ENCODE results near the gene KCNH8.
"Not testable (repeated sequence)": the region's sequence is repeated elsewhere in the genome, so short reads cannot be mapped to it uniquely, and the experiment has no call there.

The KCNH8 gene

DNA sequence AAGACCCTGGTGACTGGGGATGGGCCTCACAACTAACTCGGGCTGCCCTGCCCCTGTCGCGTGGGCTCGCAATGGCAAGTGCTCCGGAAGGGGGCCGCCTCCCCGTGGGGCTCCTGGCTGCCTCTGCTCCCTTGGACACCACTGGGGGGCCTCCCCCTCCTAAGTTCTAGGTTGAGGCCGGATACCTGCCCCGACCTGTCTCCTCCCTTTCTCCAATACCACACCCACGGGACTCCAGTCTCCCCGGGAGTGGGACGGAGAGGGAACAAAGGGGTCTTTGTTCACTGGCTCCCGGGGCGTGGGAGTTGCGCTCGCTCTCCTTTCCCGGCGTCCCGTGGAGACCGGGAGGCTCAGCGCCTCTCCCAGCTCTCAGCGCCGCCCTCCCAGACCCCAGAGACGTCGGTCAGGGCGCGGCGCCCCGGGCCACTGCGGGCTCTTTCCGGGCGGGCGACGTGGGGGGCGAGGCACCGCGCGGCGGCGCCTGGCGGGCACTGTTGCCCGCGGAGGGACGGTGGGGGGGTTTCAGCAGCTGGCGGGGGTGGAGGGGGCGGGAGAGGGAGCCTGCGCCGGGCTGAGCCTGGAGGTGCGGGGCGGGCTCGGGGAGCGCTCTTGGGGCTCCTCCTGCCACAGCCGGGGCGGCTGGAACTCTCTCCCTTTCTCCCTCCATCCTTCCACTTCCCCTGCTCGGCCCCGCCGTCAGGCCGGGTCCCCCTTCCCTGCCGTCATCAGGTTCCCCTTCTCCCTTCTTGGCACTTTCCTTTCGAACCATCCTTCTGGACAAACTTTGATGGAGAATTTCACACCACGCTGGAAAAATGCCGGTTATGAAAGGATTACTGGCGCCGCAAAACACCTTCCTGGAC lies at the start of gene KCNH8:
Gene KCNH8 (plus strand): TSS at position 606 of the 863 bp plus-strand sequence. CDS start 210 bp downstream, at position 816.
- DNase-seq (ENCODE audit: low spot score), result no peak

GRCh38 chr3:19102654-19103290 lies 45.5 kb upstream of the KCNH8 start:
- DNase-seq (ENCODE audit: low spot score), result not testable (repeated sequence)

- no peak for DNase-seq (ENCODE audit: low spot score)
Observed at GRCh38 chr3:19103510-19103909, 44.8 kb upstream of the KCNH8 start.

DNA sequence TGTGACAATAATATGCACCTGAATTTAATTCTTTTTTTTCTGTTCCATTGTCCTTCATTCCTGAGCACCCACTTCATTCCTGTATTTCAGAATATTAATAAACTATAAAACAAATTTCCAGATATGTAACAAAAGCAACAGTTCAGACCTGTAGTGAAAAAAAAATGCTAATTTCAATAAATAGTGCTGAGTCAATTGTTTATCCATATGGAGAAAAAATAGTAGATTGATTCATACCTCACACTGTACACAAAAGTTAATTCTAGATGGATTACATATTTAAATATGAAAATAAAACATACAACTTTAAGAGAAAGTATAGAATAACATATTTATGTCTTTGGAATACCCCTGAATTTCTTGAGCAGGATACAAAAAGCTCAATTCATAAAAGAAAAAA lies 43.9 kb upstream of the KCNH8 start:
- DNase-seq (ENCODE audit: low spot score), result no peak

DNA sequence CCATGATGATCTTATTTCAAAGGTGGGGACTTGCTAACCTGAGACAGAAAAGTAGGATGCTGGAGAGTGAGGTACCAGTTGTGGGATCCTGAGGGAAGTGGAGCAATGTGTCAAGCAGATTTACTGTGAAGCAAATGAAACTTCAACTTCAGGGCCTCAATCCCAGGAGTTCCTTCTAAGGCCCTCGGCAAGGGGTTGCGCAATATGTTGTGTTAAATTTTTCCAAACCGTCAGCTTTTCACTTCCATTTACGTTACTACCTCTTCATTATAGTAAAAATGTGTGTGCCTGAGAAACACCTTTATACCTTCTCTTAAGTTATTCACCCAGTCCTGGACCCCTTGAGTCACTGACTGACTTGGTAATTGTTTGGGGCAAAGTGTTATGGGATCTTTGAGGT lies 42.5 kb upstream of the KCNH8 start:
- DNase-seq (ENCODE audit: low spot score), result no peak

- DNase-seq (ENCODE audit: low spot score), result no peak
Observed at GRCh38 chr3:19106307-19106706, 42.0 kb upstream of the KCNH8 start.

DNA sequence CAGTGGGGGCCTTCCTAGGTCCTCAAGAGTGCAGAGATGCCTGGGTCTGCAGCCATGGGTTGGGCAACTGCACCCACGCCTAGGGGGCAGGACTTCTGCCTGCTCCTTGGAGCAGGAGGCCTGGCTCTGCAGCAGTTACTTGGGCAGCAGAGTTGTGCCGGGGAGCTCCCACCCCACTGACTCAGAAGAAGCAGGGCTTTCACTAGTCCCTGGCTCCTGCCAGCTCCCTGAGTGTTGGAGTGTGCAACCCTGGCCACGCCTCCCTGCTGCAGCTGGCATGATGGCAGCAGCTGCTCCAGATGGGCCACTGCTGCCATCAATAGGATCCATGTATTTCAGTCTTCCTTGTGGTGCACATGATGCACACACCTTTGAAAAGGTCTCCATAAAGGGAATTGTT lies 40.6 kb upstream of the KCNH8 start:
- no peak for DNase-seq (ENCODE audit: low spot score)

- DNase-seq (ENCODE audit: low spot score), result no peak
Observed at GRCh38 chr3:19110335-19110895, 37.9 kb upstream of the KCNH8 start.

DNA sequence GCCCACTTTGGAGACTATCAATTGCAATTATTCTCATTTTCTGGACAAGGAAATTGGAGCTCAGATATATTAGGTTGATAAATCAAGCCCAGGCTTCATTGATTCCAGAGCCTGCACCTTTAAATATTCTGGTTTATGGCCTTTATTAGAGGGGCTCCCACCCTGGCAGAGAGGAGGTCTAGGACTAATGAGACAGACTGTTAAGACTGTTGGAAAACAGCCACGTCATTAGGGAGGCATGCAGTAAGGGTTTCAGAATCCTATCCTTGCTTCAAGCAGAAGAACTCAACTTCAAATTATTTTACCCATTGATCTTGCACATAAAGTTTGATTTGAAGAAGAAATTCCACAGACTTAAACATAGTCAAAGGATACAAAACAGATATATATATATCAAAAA lies 33.8 kb upstream of the KCNH8 start:
- no peak for DNase-seq (ENCODE audit: low spot score)

DNA sequence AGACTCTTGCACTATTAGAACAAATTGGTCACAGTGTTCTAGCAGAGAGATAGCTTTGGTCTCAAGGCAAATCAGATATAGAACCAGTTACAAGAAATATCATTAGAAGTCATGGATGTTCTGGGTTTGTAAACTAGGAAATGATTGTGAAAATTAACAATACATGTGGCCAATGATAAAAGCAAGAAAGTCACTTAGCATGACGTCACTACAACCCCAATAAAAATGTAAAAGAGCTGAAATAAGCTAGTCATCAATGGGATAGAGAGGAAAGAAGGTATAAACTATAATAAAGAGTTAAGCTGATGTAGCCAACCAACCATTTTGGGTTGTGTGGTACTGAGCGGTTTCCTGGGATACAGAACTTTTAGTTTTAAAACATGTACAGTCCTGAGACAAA lies 32.1 kb upstream of the KCNH8 start:
- no peak for DNase-seq (ENCODE audit: low spot score)

DNA sequence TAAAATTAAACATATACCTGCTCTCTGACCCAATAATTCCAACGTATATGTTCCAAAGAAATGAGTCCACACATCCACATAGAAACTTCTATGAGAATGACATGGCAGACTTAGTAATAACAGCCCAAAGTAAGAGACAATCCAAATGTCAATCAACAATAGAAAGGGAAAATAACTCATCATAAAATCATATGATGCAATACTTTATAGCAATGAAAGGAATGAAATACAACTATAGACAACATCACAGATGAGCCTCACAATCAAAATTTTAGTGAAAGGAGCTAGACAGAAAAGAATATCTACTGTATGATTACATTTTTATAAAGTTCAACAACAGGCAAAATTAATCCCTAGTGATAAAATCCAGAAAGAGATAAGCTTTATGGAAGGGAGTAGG lies 23.6 kb upstream of the KCNH8 start:
- no peak for DNase-seq (ENCODE audit: low spot score)

GRCh38 chr3:19139863-19140262 lies 8.4 kb upstream of the KCNH8 start:
- no peak for DNase-seq (ENCODE audit: low spot score)

DNA sequence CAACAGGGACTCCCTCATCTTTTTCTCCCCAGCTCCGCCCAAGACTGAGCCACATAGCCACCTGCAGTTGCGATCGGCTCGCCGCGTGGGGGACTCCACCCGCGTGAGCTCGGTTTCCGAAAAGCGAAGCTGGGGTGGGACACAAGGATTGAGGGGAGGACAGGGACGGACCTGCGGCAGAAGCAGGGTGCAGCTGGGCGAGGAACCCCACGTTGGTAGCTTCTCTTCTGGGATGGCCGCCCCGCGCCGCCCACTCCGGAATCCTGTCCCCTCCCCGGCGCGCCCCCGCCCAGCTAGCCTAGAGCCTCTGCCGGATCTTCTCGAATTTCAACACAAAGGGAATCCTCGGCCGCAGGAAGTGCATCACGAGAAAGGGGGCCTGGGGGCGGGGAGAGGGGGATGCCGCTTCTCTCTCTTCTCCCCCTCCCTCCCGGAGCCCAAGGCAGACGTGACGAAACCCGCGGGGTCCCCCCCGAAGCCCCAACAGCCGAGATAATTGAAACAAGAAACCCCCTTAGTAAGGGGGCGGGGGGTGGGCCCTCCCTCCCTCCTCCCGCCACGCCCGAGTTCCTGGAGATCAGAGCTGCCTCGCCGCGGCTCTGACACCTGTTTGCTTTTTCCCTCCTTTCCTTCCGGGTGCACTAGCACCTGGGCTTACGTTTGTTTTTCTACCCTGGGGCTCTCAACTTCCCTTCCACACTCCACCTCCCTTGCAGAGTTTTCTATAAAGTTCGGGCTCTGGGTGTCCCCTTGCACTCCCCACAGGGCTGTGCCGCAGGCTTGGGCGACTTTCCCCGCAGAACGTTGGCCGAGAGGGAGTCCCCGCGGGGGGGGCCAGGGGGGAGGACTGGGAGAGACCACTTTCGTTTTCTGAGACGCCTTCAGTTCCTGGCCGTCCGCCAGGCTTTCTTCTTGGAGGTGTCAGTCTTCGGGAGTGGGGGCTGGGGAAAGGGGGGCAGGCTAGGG lies 1.3 kb upstream of the KCNH8 start:
- DNase-seq (ENCODE audit: low spot score), result peak; percentile 82

DNA sequence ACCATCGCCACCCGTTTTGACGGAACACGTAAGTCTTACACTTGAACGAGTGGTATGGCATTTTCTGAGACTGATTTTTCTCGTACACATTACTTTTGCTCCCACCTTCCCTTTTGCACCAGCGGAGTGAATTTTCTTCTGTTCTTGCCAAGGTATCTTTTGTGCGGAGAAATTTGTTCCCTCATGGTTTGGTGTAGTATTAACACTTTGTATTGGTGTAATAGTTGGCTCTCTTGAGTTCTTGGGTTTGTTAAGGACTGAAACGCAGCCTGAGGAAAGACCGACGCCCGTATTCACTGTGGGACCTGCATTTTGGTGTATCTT lies 420 bp downstream of the KCNH8 start:
- no peak for DNase-seq (ENCODE audit: low spot score)

DNA sequence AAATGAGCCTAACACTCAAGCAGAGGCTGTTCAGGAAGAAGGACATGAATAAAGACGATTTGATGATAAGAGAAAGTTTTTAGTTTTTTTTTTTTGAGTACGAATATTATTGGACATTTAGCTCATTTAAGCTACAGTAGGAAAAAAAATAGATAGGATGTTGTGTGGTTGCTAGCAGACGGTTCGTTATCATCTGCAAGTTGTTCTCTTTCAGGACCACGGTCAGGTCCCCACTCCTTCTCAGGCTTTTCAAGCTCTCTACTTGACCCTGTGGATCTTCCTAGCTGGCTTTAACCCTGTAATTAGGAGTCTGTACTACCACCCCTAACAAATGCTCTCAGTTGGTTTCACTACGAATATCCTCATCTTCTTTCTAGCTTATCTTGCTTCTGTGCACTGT lies 1.1 kb downstream of the KCNH8 start:
- DNase-seq (ENCODE audit: low spot score), result peak; percentile 59

DNA sequence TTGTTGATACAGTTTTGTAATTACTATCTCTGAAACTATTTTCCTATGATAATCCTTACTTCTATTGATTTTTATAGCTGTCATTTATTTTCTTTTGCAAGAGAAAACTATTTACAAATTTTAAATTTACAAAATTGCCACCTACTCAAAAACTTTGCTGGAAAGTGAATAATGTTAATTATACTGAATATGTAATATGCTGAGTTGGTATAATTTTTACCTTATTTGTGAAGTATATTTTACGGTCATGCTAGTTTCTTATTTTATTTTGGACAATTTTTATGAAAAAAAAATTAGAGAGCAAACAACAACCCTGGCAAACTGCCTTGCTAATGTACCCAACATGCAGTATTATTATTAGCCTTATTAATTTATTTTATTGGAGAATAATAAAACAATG lies 2.9 kb downstream of the KCNH8 start:
- no peak for DNase-seq (ENCODE audit: low spot score)

GRCh38 chr3:19154693-19155250 lies 6.5 kb downstream of the KCNH8 start:
- DNase-seq (ENCODE audit: low spot score), result no peak

GRCh38 chr3:19155375-19155774 lies 7.1 kb downstream of the KCNH8 start:
- no peak for DNase-seq (ENCODE audit: low spot score)

DNA sequence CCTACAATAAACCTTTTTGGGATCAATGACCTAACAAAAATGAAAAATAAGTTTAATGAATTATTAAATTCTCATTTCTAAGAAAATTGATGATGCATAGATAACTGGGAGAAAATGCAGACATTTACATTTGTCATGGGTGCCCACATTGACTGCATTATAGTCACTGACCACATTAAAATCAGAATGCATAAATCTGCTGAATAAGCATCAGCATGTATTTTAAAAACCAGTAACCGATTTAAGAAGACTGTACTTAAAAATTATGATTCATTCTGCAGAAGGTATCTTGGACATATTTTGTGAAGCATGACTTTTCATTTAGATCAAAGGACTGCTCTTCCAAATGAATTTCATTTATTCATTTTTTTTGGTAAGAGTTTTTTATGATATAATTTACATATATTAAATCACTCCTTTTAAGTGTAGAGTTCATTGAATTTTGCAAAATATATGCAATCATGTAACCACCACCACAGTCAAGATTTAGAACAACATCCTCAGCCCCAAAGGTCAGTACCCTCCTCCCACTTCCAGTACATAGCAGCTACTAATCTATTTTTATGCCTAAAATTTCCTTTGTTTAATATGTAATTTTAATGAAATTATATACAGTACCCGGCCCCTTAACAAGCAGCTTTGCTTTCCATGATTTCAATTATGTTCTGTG lies 11.8 kb downstream of the KCNH8 start:
- no peak for DNase-seq (ENCODE audit: low spot score)

- no peak for DNase-seq (ENCODE audit: low spot score)
Observed at GRCh38 chr3:19165654-19166053, 17.3 kb downstream of the KCNH8 start.

GRCh38 chr3:19171794-19172193 lies 23.5 kb downstream of the KCNH8 start:
- no peak for DNase-seq (ENCODE audit: low spot score)

All from RKO (cell line).